ELF-1 (cell line): Measurements from ENCODE around the gene PLEKHA1.

Experiments used
- DNase-seq: peaks from one replicate; pipeline ENCODE4 v3.0.0-alpha.2; 2016; ENCODE audit warnings: low read depth, low spot score

PLEKHA1 gene

DNA sequence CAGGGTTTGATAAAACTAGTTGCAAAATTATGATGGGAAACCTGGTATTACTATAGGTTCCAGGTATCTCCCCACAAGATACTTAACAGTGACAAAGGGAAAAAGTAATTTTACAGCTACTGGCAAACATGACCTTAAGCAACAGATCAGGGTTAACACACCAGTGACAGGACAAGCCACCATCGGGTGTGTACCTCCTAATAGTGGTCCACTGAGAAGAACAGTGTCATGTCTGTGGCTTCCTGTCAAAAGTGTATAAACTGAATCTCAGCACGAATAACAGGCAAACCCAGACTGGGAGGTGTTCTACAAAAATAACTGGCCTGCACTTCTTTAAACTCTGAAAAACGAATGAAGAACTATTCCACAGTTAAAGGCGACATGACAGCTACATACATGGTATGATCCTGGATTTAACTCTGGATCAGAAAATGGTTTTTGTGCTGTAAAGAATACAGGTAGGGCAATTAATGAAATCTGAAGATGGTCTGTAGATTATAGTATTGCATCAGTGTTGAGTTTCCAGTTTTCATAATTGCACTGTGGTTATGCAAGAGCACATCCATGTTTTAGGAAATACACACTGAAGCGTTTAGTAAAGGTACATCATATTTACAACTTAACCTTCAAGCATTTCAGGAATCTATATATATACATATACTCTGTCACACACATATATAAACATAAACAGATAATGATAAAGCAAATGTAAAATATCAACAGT lies 47.9 kb downstream of the PLEKHA1 start:
- DNase-seq: no peak

DNA sequence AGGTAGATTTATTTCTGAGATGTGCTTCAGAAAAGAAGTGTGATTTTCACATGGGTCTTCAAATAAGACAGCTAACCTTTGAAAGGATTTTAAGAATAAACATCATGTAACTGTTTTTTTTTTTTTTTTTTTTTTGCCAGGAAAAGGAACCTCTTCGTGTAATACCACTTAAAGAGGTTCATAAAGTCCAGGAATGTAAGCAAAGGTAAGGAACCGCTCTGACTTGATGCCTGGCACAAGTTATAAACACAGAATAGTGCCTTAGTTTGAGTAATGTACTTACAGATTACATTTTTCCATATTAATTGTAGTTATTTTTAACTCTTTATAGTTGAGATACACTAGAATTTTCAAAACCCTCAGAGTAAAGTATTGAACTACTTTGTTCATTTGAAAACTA lies 49.6 kb downstream of the PLEKHA1 start:
- no peak for DNase-seq

DNA sequence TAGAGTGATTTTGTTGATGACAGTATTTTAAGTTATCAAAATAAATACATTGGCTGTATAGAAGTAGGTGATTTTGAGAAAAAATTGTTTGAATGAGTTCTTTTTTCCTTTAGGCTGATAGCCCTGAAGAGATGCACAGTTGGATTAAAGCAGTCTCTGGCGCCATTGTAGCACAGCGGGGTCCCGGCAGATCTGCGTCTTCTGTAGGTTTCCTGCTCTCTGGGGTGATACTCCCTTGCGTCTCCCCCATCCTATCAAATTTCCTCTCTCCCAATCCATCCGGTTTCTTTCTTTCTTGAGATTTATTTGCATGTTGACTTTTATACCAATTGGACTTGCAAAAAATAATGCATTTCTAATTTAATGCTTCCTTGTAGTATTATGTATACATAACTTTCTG lies 52.3 kb downstream of the PLEKHA1 start:
- no peak for DNase-seq

DNA sequence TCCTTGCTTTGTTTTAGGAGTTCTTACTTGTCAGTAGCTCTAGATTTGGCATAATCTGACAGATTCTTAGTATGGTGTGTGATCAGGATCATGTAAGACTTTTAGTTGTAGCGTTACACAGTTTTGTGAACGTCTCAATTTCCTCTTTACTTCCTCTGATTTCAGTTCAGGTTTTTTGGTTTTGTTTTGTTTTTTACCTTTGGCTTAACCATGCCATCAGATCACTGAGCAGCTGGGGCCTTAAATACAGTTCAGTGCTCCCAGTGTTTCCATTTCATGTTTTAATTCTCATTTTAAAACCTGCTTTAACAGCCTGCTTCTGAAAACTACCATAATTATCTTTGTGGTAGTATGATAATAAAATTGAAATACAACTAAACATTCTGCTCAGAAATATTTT lies 52.8 kb downstream of the PLEKHA1 start:
- no peak for DNase-seq

DNA sequence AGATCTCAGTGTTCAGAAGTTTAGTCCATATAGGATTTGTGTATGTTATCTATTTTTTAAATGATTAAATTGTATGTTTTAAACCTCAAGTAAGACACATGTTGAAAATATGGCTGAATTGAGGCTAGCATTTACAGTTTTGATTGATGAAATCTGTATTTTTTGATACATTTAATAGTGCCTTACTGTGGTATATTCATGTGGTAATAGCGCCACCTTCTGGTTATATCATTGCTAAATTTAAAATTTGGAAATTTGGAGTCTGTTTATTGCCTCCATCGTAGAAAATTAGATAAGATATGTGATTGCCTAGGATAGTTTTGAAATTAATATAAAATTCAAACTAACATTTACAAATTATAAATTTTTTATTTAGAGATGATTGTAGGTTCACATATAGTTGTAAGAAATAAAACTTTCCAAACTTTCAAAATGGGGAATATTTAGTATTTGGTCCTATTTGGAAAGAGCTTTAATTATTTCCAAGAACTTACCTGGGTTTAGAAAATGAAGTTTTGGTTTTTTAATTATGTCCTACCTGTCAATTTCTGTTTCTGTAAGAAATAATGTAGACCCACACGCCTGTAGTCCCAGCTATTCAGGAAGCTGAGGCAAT lies 60.8 kb downstream of the PLEKHA1 start:
- no peak for DNase-seq

DNA sequence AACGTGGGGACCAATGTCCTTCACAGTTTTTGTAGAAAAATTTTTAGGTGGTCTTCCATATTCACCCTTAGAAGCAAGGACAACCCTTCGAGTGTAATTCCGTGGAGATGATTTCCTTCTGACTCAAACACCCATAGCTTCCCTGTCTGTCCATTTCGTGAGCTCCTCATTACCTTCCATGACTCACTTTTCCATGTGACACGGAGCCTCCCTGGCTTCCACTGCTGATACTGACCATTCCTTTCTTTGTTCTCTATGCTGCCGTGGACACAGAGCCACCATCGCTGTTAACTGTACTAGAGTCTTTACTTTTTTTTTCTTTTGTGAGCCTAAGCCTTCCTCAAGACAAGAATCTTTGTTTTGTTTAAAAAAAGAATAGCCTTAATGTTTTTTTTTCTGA lies 67.5 kb downstream of the PLEKHA1 start:
- DNase-seq: no peak

DNA sequence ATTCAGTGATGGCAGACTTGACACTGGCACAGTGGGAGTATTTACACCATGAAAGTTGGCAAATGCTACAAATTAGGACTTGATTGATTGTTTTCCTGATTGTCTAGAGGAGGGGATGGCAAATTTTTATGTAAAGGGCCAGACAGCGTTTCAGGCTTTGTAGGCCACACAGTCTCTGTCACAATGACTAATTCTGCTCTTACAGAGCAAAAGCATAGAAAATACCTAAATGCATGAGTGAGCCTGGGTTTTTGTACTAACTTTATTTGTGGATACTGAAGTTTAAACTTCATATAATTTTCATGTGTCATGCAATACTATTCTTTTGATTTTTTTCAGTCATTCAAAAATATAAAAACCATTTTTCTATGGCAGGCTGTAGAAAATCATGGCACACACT lies 71.0 kb downstream of the PLEKHA1 start:
- no peak for DNase-seq

DNA sequence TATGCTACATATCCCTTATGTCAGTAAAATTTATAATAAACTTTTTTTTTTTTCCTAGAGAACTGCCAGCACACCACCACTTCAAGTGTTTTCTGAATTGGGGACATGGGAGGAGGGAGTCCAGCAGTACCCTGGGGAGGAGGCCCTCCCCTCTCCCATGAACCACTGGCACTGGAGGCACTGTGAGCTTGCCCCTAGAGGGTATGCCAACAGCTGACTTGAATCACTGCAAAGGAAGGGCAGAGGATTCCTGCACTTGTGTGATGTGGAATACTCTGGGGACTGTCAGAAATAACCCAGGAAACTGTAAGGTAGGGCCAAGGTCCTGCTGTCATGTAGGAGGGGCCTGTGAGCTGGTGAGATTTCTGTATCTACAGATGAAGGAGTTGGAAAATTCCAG lies 71.4 kb downstream of the PLEKHA1 start:
- DNase-seq: no peak

DNA sequence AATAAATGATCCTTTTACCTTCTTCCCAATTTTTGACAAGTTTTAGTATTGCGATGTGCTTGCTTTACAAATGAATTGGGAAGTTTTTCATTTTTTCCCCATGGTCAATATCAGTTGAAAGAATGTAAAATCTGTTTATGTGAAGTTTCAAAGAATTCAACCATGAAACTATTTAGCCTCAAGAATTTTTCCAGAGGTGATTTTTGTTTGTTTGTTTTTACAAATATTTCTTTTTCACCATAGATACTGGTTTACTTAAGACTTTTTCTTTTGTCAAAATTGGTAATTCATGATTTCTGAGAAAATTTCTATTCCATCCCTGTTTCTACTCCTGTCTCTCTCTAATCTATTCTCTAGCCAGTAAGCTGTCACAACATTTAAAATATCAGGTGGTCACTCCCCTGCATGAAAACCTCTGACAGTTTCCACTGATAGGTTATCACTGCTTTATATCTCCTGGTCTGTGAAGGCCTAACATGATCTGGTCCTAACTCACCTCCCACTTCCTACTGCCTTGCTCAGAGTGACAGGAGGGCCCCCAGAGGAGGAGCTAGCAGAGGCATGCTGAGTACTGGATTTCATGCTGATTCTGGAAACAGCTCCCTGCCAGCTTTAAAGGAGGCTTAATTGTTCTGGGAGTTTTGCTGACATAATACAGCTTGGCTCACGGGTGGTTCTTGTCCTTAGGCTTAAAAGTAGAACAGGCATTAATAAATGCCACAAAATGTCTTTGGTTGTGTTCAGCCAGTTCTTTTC lies 72.3 kb downstream of the PLEKHA1 start:
- DNase-seq: peak; percentile 61

DNA sequence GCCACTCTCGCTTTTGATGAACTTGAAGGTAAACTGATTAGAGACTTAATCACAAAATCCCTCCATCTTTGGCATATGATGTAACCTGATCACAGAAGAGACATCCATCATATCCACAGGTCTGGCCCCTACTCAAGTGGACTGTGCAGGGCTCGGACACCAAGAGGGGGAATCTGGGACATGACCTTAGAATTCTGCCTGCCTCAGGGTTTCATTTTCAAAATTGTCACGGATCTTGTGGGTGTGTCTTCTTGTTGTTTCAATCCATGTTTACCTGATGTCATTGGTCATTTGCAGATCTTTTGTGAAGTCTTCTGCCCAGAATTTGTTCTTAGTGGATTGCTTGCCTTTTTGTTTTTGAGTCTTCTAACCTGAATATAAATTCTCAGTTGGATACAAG lies 74.1 kb downstream of the PLEKHA1 start:
- no peak for DNase-seq

DNA sequence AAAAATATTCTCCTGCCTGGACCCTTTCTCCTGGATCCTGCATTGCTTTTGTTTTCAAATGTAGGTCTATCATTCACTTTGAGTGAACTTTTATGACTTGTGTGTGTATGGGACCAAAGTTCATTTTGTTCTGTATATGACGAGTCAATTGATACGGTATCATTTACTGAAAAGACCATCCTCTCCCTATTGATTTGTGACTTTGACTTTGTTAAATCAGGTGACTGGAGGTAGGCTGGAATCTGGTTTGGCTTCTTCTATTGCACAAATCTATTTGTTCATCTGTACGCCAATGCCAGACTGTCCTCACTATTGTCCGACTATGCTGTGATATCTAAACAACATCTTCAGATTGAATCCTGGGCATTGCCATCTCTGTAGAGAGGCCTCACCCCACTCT lies 74.6 kb downstream of the PLEKHA1 start:
- no peak for DNase-seq

DNA sequence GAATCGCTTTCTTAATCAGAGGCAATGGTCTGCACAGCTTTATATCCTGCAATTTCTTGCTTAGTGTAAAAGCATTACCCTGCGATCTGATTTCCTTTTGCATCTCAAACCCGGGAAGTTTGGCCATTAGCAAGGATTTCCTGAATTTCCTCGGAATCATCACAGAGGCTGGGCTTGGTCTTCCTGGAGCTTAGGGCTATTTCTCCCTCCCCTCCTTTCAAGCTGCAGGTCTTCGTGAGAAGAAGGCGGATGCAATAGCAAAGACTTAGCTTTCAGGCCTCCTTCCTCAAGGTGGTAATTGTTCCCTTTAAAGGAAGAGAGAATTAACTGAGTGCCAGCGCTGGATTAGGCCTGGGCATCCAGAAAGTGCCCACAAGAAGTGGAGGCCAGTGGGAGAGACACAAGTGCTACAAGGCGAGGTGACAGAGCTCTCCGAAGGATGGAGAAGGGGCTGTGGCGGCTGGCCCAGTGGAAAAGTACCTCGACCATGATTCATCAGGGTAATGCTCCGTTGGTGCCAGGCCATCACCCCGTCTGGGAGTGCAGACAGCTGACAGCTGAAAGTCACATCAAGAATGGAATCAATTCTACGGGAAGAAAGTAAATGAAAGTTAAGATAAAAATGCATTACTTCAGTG lies 76.0 kb downstream of the PLEKHA1 start:
- no peak for DNase-seq

DNA sequence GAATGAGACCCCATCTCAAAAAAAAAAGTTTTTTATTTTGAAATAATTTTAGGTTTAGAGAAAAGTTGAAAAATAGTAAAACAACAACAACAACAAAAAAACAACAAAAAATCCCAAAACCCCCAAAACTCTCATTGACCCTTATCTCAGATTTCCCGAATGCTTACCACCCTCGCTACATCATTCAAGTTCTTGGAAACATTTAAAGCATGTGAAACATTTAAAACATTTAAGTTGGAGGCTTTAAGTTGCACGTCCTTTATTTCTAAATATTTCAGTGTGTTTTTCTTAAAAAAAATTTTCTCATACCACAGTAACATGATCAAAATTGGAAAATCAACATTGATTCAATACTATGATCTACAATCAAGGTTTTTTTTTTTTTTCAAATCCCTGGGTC lies 79.6 kb downstream of the PLEKHA1 start:
- no peak for DNase-seq

DNA sequence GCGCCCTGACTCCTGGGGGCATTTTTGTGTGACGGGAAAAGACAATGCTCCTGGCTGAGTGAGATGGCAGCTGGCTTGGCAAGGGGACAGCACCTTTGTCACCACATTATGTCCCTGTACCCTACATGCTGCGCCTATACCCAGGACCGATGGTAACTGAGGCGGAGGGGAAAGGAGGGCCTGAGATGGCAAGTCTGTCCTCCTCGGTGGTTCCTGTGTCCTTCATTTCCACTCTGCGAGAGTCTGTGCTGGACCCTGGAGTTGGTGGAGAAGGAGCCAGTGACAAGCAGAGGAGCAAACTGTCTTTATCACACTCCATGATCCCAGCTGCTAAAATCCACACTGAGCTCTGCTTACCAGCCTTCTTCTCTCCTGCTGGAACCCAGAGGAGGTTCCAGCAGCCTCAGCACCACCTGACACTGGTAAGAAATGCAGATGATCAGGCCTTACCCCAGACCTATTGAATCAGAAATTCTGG lies 80.1 kb downstream of the PLEKHA1 start, which contains the start of gene ARMS2:
Gene ARMS2, plus strand, starts transcription at position 51 of the 478 bp plus-strand sequence. Its CDS starts 75 bp downstream, at position 126.
- DNase-seq: no peak

DNA sequence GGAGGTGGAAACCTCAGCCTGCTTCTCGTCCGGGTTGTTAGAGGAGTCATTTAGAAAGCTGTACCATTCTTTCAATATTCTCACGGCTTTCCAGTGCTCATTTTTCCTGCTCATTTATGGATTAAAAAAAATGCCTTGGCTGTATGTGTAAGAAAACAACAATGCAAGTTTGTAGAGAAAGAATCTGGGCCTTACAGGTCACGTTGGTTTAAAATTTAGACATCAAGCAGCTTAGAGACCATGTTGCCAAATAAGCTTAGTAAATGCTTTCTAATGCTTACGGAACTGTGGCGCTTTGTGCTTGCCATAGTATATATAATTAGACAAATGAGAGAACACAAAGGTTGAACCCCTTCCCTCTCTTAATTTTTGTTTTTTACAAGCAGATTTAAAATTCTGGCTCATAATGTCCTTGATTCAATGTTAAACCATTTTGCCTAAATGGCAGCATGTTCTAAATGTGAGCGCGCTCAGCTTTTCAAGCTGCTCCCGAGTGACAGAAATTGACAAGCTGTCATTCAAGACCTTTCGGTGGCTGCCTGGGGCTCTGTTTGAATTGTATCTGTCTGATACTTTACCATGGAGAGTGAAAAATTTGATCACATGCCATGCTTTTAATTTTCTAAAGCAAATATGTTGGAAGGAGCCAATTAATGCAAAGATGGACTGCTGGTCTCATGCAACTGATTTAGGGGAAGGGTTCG lies 81.0 kb downstream of the PLEKHA1 start:
- DNase-seq: no peak

DNA sequence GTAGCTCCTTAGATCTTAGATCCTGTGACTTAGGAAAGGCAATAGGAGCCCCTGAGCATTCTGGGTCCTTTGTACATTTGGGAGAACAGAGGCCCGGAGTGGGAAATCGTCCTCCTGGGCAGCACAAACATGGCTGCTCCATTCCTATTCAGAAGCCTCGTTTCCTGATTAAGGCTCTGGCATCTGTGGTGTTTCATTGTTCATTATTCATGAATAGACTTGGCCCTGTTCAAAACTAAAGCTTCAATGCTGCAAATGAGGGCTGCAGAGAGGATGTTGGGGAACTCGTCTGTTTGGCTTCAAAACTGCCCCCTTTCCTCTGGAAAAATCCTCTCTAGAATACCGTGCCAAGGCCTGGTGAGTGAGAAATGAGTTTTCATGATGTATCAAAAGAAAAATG lies 83.4 kb downstream of the PLEKHA1 start:
- DNase-seq: no peak

DNA sequence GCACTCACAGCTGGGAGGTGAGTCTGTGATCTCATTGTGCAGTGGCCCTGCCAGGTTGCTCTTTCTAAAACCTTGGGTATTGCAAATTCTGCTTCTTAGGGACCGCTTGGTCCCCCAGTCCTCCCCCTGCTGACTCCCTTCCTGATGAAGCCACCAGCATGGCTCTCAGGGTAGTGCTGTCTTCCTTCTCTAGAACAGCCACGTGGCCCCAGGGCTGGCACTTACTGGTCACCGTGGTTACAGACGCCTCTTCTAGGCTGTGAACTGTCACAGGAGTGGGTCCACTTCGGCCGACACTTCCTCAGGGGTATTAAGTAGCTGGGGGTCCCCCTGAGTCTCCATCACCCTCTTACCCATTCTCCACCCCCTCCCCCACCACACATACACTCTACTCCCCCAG lies 84.2 kb downstream of the PLEKHA1 start:
- DNase-seq: no peak

DNA sequence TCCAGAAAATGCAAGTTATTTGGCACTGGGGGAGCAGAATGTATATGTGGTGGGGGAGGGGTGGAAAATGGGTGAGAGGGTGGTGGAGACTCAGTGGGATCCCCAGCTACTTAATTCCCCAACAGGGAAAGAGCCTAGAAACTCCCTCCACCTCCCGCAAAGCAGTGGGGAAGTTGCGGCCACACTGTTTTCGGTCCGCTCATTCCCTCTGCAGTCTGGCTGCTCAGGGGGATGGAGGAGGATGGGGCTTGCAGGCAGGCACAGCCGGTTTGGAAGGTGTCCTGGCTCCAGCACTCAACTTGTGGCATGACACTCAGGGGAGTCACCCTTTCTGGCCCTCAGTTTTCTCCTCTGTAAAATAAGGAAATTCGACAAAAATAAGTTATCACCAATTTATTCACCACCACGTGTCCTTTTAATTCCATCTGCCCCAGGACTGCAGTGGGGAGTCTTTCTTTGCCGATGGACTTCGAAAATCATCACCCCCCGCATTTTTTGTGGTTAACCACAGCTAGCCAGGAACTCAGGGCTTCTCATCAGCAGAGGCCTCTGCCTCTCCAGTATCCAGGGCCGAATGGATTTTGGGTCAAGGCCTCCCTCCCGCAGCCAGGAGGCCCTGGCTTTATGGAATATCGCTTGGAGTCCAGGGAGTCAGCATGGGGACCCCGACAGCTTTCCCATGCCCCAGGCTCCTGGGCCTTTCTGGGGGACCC lies 85.2 kb downstream of the PLEKHA1 start:
- DNase-seq: peak; percentile 23

DNA sequence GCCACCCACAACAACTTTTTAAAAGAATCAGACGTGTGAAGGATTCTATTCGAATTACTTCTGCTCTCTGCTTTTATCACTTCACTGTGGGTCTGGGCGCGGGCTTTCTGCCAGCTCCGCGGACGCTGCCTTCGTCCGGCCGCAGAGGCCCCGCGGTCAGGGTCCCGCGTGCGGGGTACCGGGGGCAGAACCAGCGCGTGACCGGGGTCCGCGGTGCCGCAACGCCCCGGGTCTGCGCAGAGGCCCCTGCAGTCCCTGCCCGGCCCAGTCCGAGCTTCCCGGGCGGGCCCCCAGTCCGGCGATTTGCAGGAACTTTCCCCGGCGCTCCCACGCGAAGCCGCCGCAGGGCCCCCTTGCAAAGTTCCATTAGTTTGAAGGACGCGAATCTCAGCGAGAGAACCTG lies 86.4 kb downstream of the PLEKHA1 start:
- no peak for DNase-seq

DNA sequence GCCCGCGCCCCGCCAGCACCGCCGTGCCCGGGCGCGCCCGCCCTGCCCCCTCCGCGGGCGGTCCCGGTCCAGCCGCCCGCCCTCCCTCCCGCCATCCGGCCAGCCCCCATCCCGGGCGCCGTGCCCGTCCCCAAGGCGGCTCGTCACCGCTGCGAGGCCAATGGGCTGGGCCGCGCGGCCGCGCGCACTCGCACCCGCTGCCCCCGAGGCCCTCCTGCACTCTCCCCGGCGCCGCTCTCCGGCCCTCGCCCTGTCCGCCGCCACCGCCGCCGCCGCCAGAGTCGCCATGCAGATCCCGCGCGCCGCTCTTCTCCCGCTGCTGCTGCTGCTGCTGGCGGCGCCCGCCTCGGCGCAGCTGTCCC lies 86.8 kb downstream of the PLEKHA1 start, which contains the start of gene HTRA1:
Gene HTRA1, plus strand, starts transcription at position 187 of the 362 bp plus-strand sequence. Its CDS starts 100 bp downstream, at position 287.
- DNase-seq: peak; percentile 47
